ENCODE results near the gene COL6A1. TPM values are rescaled to one million over a fixed set of nuclear protein-coding genes. Genes with fewer than 3 reads are reported as not detected.
A peak's percentile ranks its signal among the peaks of the same experiment; 100 is the strongest.

COL6A1 gene
- total RNA-seq, 1 donor: 538 TPM

GRCh38 chr21:45977396-45977795, 4.2 kb upstream of the COL6A1 start:
- no peak for TF ChIP-seq CTCF (IDR thresholded peaks at IDR 0.05; ENCODE audit: insufficient read depth, low read depth, low read length)
- peak overlapping the region; percentile 34 for H3K4me3 ChIP-seq (ENCODE audit: low read depth, low read length)
- DNase-seq (ENCODE audit: low read depth): no peak

- TF ChIP-seq CTCF (IDR thresholded peaks at IDR 0.05; ENCODE audit: insufficient read depth, low read depth, low read length): no peak
- peak; percentile 79 for DNase-seq (ENCODE audit: low read depth)
- H3K4me3 ChIP-seq (ENCODE audit: low read depth, low read length): no peak overlapping the region
These were observed 2.4 kb upstream of the COL6A1 start for GRCh38 chr21:45979141-45979631.

GRCh38 chr21:45979651-45980050, 1.9 kb upstream of the COL6A1 start:
- no peak for TF ChIP-seq CTCF (IDR thresholded peaks at IDR 0.05; ENCODE audit: insufficient read depth, low read depth, low read length)
- DNase-seq (ENCODE audit: low read depth): no peak
- no peak overlapping the region for H3K4me3 ChIP-seq (ENCODE audit: low read depth, low read length)

GRCh38 chr21:45980271-45980670, 1.3 kb upstream of the COL6A1 start:
- no peak for DNase-seq (ENCODE audit: low read depth)
- no peak overlapping the region for H3K4me3 ChIP-seq (ENCODE audit: low read depth, low read length)
- TF ChIP-seq CTCF (IDR thresholded peaks at IDR 0.05; ENCODE audit: insufficient read depth, low read depth, low read length): no peak

GRCh38 chr21:45980697-45981096, 873 bp upstream of the COL6A1 start:
- no peak for TF ChIP-seq CTCF (IDR thresholded peaks at IDR 0.05; ENCODE audit: insufficient read depth, low read depth, low read length)
- DNase-seq (ENCODE audit: low read depth): no peak
- H3K4me3 ChIP-seq (ENCODE audit: low read depth, low read length): peak overlapping the region; percentile 62

GRCh38 chr21:45982092-45982757, 655 bp downstream of the COL6A1 start:
- TF ChIP-seq CTCF (IDR thresholded peaks at IDR 0.05; ENCODE audit: insufficient read depth, low read depth, low read length): no peak
- H3K4me3 ChIP-seq (ENCODE audit: low read depth, low read length): peak overlapping the region; percentile 99
- no peak for DNase-seq (ENCODE audit: low read depth)

Data from fibroblast of villous mesenchyme (primary cell).